ENCODE measurements around the gene NRL. TPM values are rescaled to one million over a fixed set of nuclear protein-coding genes. Genes with fewer than 3 reads are reported as not detected.

NRL gene
- total and polyA plus RNA-seq, 10 of the 15 experiments (the other 5 are each of a cell fraction or from before 2014, with no cell fraction given) = 0.11 to 4.4 (median 2.2) TPM

DNA sequence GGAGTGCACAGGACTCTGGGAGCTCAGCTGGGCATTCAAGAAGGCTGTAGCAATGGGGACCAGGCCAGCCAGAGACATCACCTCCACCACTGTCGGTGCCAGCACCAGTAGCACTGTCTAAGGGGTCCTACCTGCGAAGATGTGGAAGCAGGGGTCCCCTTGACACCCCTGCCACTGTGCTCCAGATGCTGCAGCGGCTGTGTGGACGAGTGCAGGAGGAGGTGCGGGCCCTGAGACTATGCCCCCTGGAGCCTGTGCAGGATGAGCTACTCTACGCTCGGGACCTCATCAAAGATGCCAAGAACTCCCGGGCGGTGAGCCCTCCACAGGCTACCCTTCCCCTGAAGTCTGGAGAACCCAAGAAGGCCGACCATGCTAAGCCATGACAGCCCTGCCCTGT, 54.3 kb downstream of the NRL start:
- H3K79me2 ChIP-seq (ENCODE audit: control insufficient read depth, insufficient read depth, low read length) = no peaks in the 10 kb centered on the region
- no peak for TF ChIP-seq YBX1 (IDR thresholded peaks at IDR 0.05)
- no peak for TF ChIP-seq SPI1 (IDR thresholded peaks at IDR 0.05; ENCODE audit: borderline replicate concordance, insufficient read depth, low read depth, low read length)
- no peak for TF ChIP-seq KAT2A (conservative IDR thresholded peaks at IDR 0.05; ENCODE audit: control insufficient read depth, low read depth, low read length)
- TF ChIP-seq BHLHE40 (IDR thresholded peaks at IDR 0.05; ENCODE audit: borderline replicate concordance in 1 of 2, low read depth in 2 of 2, low read length in 1 of 2) = no peak
- TF ChIP-seq, protein P1, sequence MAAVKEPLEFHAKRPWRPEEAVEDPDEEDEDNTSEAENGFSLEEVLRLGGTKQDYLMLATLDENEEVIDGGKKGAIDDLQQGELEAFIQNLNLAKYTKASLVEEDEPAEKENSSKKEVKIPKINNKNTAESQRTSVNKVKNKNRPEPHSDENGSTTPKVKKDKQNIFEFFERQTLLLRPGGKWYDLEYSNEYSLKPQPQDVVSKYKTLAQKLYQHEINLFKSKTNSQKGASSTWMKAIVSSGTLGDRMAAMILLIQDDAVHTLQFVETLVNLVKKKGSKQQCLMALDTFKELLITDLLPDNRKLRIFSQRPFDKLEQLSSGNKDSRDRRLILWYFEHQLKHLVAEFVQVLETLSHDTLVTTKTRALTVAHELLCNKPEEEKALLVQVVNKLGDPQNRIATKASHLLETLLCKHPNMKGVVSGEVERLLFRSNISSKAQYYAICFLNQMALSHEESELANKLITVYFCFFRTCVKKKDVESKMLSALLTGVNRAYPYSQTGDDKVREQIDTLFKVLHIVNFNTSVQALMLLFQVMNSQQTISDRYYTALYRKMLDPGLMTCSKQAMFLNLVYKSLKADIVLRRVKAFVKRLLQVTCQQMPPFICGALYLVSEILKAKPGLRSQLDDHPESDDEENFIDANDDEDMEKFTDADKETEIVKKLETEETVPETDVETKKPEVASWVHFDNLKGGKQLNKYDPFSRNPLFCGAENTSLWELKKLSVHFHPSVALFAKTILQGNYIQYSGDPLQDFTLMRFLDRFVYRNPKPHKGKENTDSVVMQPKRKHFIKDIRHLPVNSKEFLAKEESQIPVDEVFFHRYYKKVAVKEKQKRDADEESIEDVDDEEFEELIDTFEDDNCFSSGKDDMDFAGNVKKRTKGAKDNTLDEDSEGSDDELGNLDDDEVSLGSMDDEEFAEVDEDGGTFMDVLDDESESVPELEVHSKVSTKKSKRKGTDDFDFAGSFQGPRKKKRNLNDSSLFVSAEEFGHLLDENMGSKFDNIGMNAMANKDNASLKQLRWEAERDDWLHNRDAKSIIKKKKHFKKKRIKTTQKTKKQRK (IDR thresholded peaks at IDR 0.05; ENCODE audit: low read depth, low read length) = no peak
- no peak for TF ChIP-seq PAX8 (IDR thresholded peaks at IDR 0.05)
- TF ChIP-seq, protein P2, sequence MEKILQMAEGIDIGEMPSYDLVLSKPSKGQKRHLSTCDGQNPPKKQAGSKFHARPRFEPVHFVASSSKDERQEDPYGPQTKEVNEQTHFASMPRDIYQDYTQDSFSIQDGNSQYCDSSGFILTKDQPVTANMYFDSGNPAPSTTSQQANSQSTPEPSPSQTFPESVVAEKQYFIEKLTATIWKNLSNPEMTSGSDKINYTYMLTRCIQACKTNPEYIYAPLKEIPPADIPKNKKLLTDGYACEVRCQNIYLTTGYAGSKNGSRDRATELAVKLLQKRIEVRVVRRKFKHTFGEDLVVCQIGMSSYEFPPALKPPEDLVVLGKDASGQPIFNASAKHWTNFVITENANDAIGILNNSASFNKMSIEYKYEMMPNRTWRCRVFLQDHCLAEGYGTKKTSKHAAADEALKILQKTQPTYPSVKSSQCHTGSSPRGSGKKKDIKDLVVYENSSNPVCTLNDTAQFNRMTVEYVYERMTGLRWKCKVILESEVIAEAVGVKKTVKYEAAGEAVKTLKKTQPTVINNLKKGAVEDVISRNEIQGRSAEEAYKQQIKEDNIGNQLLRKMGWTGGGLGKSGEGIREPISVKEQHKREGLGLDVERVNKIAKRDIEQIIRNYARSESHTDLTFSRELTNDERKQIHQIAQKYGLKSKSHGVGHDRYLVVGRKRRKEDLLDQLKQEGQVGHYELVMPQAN (conservative IDR thresholded peaks at IDR 0.05) = no peak
- no peak for TF ChIP-seq MEF2B (IDR thresholded peaks at IDR 0.05; ENCODE audit: partially characterized antibody, poor library complexity, severe bottlenecking)
- TF ChIP-seq PML (IDR thresholded peaks at IDR 0.05; ENCODE audit: low read length) = no peak
- TF ChIP-seq, protein P3, sequence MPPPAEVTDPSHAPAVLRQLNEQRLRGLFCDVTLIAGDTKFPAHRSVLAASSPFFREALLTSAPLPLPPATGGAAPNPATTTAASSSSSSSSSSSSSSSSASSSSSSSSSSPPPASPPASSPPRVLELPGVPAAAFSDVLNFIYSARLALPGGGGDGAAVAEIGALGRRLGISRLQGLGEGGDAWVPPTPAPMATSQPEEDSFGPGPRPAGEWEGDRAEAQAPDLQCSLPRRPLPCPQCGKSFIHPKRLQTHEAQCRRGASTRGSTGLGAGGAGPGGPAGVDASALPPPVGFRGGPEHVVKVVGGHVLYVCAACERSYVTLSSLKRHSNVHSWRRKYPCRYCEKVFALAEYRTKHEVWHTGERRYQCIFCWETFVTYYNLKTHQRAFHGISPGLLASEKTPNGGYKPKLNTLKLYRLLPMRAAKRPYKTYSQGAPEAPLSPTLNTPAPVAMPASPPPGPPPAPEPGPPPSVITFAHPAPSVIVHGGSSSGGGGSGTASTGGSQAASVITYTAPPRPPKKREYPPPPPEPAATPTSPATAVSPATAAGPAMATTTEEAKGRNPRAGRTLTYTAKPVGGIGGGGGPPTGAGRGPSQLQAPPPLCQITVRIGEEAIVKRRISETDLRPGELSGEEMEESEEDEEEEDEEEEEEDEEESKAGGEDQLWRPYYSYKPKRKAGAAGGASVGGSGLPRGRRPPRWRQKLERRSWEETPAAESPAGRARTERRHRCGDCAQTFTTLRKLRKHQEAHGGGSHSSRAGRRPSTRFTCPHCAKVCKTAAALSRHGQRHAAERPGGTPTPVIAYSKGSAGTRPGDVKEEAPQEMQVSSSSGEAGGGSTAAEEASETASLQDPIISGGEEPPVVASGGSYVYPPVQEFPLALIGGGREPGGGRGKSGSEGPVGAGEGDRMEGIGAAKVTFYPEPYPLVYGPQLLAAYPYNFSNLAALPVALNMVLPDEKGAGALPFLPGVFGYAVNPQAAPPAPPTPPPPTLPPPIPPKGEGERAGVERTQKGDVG (CRISPR knock-in tag; IDR thresholded peaks at IDR 0.05) = no peak
- TF ChIP-seq BCL11A (IDR thresholded peaks at IDR 0.05; ENCODE audit: low read depth, low read length) = no peak
- TF ChIP-seq SMAD5 (IDR thresholded peaks at IDR 0.05; ENCODE audit: low read depth) = no peak
- ChIA-PET POLR2A (interaction anchor here (0.9 kb wide), 1 partner anchor 21 kb away, joined by 3 read pairs; no protein-coding TSS in a partner anchor), SMC1A (ENCODE audit: uncharacterized antibody, unreplicated experiment) (interaction anchor here (0.6 to 2.5 kb wide), 5 partner anchors 8 to 78 kb away, joined by 3 to 14 read pairs (median 3); partner anchors contain the start of gene CARMIL3), RAD21 (ENCODE audit: unreplicated experiment) (interaction anchor here (1.0 to 7.2 kb wide), 3 partner anchors 32 to 100 kb away, joined by 3 to 140 read pairs (median 4); partner anchors contain the start of genes IRF9 and PCK2), CTCF (interaction anchor here (2.0 to 2.7 kb wide), 5 partner anchors 15 to 48 kb away, joined by 8 to 23 read pairs (median 12); partner anchors contain the start of gene PCK2)
- ATAC-seq = no peak
- no peak for DNase-seq (ENCODE audit: low read depth, low spot score)
- H4K20me1 ChIP-seq (ENCODE audit: control insufficient read depth, insufficient read depth) = no peaks in the 10 kb centered on the region
- in situ Hi-C loops (cut with MboI) (no loop called here), intact Hi-C loops (cut with micrococcal nuclease; ENCODE audit: unreplicated experiment) (no loop called here)
- no peaks in the 10 kb centered on the region for H3K9me3 ChIP-seq (replicated peaks; ENCODE audit: control insufficient read depth, insufficient read depth, low read length)
- no peak overlapping the region for H3K9ac ChIP-seq (ENCODE audit: control insufficient read depth, insufficient read depth, low read length)
- H3K4me3 ChIP-seq = no peak overlapping the region
- H3K27ac ChIP-seq (ENCODE audit: control insufficient read depth, insufficient read depth) = no peak overlapping the region
- no peaks in the 10 kb centered on the region for H3K4me1 ChIP-seq (ENCODE audit: control insufficient read depth, insufficient read depth, low read length)
- no peaks in the 10 kb centered on the region for H3K36me3 ChIP-seq (ENCODE audit: control insufficient read depth in 2 of 2, insufficient read depth in 2 of 2, low read length in 1 of 2)
- H2AFZ ChIP-seq (ENCODE audit: control insufficient read depth, low read depth, low read length) = no peak overlapping the region
- no TSS peak for BruUV-seq (replicated peaks)
- H3K27me3 ChIP-seq (replicated peaks in 1 of 2; ENCODE audit: control insufficient read depth in 2 of 2, insufficient read depth in 2 of 2, low read length in 1 of 2) = no peaks in the 10 kb centered on the region; a peak in 2 of 4 replicates
- H3K4me2 ChIP-seq (ENCODE audit: control insufficient read depth, insufficient read depth) = no peak overlapping the region
- no peak for FAIRE-seq
- WGBS (ENCODE audit: insufficient coverage, insufficient replicate concordance, low lambda C conversion rate, missing lambda C conversion rate) = 43% methylated on average over 10 of the region's 10 CpGs

Measured in GM12878 (cell line).